WERI-Rb-1 (cell line): ENCODE results near the gene PRSS57.

ENCODE experiments used
- DNase-seq: peaks from one replicate; pipeline ENCODE4 v3.0.0-alpha.2; 2020
- H3K27ac ChIP-seq: fragments of 250-450 bp; sonication (Bioruptor Pico); 2 replicates; pipeline ENCODE4 v1.5.1; 2020; ENCODE audit warnings: mild to moderate bottlenecking, moderate library complexity
- H3K27me3 ChIP-seq: fragments of 250-450 bp; sonication (Bioruptor Pico); 2 replicates; pipeline ENCODE4 v1.5.1; 2021; ENCODE audit warnings: mild to moderate bottlenecking, low read depth, moderate library complexity; ENCODE audit not compliant: insufficient read depth, severe bottlenecking
- H3K36me3 ChIP-seq: fragments of 250-450 bp; sonication (Bioruptor Pico); 2 replicates; pipeline ENCODE4 v1.5.1; 2020; ENCODE audit warnings: mild to moderate bottlenecking, moderate library complexity
- H3K4me3 ChIP-seq: 2 replicates; pipeline ENCODE4 v1.5.1; 2011; ENCODE audit warnings: low read depth, mild to moderate bottlenecking, control low read depth, low read length
- H3K9me3 ChIP-seq: fragments of 250-450 bp; sonication (Bioruptor Pico); 2 replicates; pipeline ENCODE4 v1.5.1; 2021; ENCODE audit warnings: mild to moderate bottlenecking, moderate library complexity; ENCODE audit not compliant: severe bottlenecking
- CTCF ChIP-seq: IDR thresholded peaks from 2 replicates; pipeline ENCODE4 v1.5.1; 2011; ENCODE audit warnings: low read depth, mild to moderate bottlenecking, control low read depth, inconsistent platforms, low read length

The PRSS57 gene

GRCh38 chr19:652467-653389 is 42.5 kb downstream of the PRSS57 start:
- H3K36me3 ChIP-seq, result peaks cover 56% of the 10 kb centered on the region
- H3K4me3 ChIP-seq, result no peak overlapping the region
- TF ChIP-seq CTCF, result no peak
- H3K27ac ChIP-seq, result no peak overlapping the region
- no peaks in the 10 kb centered on the region for H3K9me3 ChIP-seq
- no peak for DNase-seq
- no peaks in the 10 kb centered on the region for H3K27me3 ChIP-seq

GRCh38 chr19:651991-652390 is 43.3 kb downstream of the PRSS57 start:
- no peak for DNase-seq
- Histone ChIP-seq H3K27me3 (no peaks in the 10 kb centered on the region), H3K9me3 (no peaks in the 10 kb centered on the region), H3K27ac (no peak overlapping the region), H3K4me3 (no peak overlapping the region), H3K36me3 (peaks cover 56% of the 10 kb centered on the region)
- no peak for TF ChIP-seq CTCF

GRCh38 chr19:651114-651818 is 44.0 kb downstream of the PRSS57 start:
- no peak for TF ChIP-seq CTCF
- Histone ChIP-seq H3K36me3 (peaks cover 62% of the 10 kb centered on the region), H3K27ac (no peak overlapping the region), H3K27me3 (no peaks in the 10 kb centered on the region), H3K9me3 (no peaks in the 10 kb centered on the region), H3K4me3 (no peak overlapping the region)
- no peak for DNase-seq

- Histone ChIP-seq H3K27ac (no peak overlapping the region), H3K4me3 (no peak overlapping the region), H3K36me3 (peaks cover 69% of the 10 kb centered on the region), H3K27me3 (no peaks in the 10 kb centered on the region), H3K9me3 (no peaks in the 10 kb centered on the region)
- no peak for TF ChIP-seq CTCF
- no peak for DNase-seq
These were observed 45.1 kb downstream of the PRSS57 start for GRCh38 chr19:650121-650520.

- H3K36me3 ChIP-seq, result peaks cover 70% of the 10 kb centered on the region
These were observed 46.1 kb downstream of the PRSS57 start for GRCh38 chr19:648904-649801.

More at GRCh38 chr19:648904-649801, 46.1 kb downstream of the PRSS57 start:
- Histone ChIP-seq H3K27ac (no peak overlapping the region), H3K9me3 (no peaks in the 10 kb centered on the region), H3K27me3 (no peaks in the 10 kb centered on the region), H3K4me3 (no peak overlapping the region)
- TF ChIP-seq CTCF, result no peak
- DNase-seq, result no peak
